Common myeloid progenitor, CD34-positive (primary cell): ENCODE data around the gene STAT6.

Experiments used
- CTCF ChIA-PET: fragments of 350-600 bp; sonication (Branson Sonifier 250); formaldehyde crosslinking; loops from one replicate; lab custom pipeline; 2021; ENCODE audit warnings: antibody characterized with exemption; lab: Charles Lee
- POLR2A ChIA-PET: fragments of 350-600 bp; sonication (Branson Sonifier 250); formaldehyde crosslinking; loops from one replicate; lab custom pipeline; 2021; ENCODE audit warnings: antibody characterized with exemption; lab: Charles Lee
- DNase-seq, 3 donors: peaks; one replicate each; pipeline versions ENCODE4 v3.0.0 to v3.0.0-alpha.2; 2013
- H3K27ac ChIP-seq, 2 experiments: 1 replicate in 1 of 2; 2 replicates in 1 of 2; pipeline ENCODE4 v1.7.0; 2013; ENCODE audit warnings: inconsistent platforms in 2 of 2, low read length in 2 of 2, mild to moderate bottlenecking in 2 of 2, low read depth in 1 of 2, moderate library complexity in 1 of 2; ENCODE audit not compliant: severe bottlenecking in 2 of 2, insufficient read depth in 1 of 2, poor library complexity in 1 of 2
- H3K27me3 ChIP-seq, 5 experiments: replicated peaks in 2 of 5; 1 replicate in 3 of 5; 2 replicates in 2 of 5; pipeline versions ENCODE4 v1.6.1 to v1.7.0; 2013; ENCODE audit warnings: low read length in 4 of 5, mild to moderate bottlenecking in 2 of 5, moderate library complexity in 2 of 5, inconsistent platforms in 1 of 5; ENCODE audit not compliant: insufficient read depth in 5 of 5, control insufficient read depth in 4 of 5
- H3K36me3 ChIP-seq, 4 experiments: 1 replicate in 2 of 4; 2 replicates in 2 of 4; pipeline versions ENCODE4 v1.6.1 to v1.7.0; 2013; ENCODE audit warnings: low read length in 3 of 4, control low read depth in 1 of 4, mild to moderate bottlenecking in 1 of 4; ENCODE audit not compliant: control insufficient read depth in 4 of 4, insufficient read depth in 4 of 4
- H3K4me1 ChIP-seq, 4 experiments: 1 replicate in 3 of 4; 2 replicates in 1 of 4; pipeline versions ENCODE4 v1.6.1 to v1.7.1; 2013; ENCODE audit warnings: low read length in 3 of 4, mild to moderate bottlenecking in 3 of 4, control low read depth in 1 of 4, inconsistent platforms in 1 of 4, moderate library complexity in 1 of 4; ENCODE audit not compliant: control insufficient read depth in 4 of 4, insufficient read depth in 4 of 4; ENCODE audit errors: control extremely low read depth in 1 of 4
- H3K4me3 ChIP-seq, 7 experiments: 1 replicate in 4 of 7; 2 replicates in 3 of 7; pipeline versions ENCODE4 v1.5.1 to v1.7.0; 2013; ENCODE audit warnings: mild to moderate bottlenecking in 7 of 7, low read length in 6 of 7, moderate library complexity in 6 of 7, inconsistent platforms in 2 of 7, low read depth in 2 of 7, control low read depth in 1 of 7; ENCODE audit not compliant: insufficient read depth in 4 of 7, control insufficient read depth in 1 of 7; ENCODE audit errors: extremely low read depth in 1 of 7
- H3K9me3 ChIP-seq, 5 experiments: 1 replicate in 4 of 5; 2 replicates in 1 of 5; pipeline versions ENCODE4 v1.6.1 to v1.7.1; 2013; ENCODE audit warnings: low read length in 4 of 5, mild to moderate bottlenecking in 2 of 5, inconsistent platforms in 1 of 5, low read depth in 1 of 5, moderate library complexity in 1 of 5; ENCODE audit not compliant: control insufficient read depth in 4 of 5, insufficient read depth in 2 of 5; ENCODE audit errors: control extremely low read depth in 1 of 5
- WGBS: methylation state at CpG from one replicate; pipeline ENCODE4 v1.1.5; 2013; ENCODE audit not compliant: insufficient coverage; 5-methylcytosine and 5-hydroxymethylcytosine counted together

STAT6 gene

DNA sequence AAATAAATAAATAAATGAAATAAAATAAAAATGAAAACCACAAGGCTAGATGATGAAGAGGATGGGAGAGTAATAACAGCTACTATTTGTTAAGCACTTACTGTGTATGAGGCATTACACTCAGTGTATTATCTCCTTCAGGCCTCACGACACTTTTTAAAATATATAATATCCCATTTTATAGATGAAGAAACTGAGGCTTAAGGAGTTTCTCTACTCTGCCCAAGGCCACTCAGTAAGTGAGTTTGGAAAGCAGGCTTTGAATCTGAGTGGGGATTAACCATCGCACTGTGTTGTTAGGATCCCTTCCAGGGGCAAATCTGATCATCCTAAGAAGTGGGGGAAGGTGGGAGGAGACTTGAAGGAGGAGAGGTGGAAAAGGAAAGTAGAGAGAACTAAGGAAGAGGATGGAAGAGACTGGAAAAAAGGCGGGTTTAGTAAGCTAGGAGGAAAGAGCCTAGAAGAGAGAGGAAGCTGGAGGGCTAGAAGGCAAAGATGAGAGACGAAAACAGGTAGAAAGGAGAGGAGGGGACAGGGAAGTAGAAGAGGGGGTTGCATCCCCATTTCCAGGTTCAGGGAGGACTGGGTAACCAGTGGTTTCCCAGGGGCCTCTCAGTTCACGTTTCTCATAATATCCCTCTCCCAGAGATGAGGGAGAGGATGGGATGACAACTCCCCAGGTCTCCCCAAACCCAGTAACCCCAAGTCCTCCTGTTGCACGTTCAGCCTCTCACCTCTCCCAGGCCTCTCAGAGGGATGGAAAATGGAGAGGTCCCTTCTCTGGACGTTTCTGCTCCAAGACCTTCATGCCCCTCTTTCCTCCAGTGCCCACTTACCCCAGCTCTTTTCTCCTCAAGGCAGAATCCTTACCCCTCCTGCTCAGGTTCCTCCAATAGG lies 1.7 kb downstream of the STAT6 start:
- Histone ChIP-seq H3K36me3 (peaks cover 13 to 43% (median 37%) of the 10 kb centered on the region in 4 experiments), H3K4me1 (peaks cover 6 to 37% (median 30%) of the 10 kb centered on the region in 4 experiments), H3K9me3 (no peaks in the 10 kb centered on the region), H3K27ac (peak overlapping the region in 1 of 2 experiments; percentile 95), H3K4me3 (peak overlapping the region in 6 of 7 experiments; percentile 84 to 98 (median 90)), H3K27me3 (no peaks in the 10 kb centered on the region)
- CTCF ChIA-PET, result interaction anchor here (8.0 to 27.7 kb wide), 3 partner anchors 13 to 39 kb away, joined by 60 to 835 read pairs (median 244); partner anchors contain the start of gene NEMP1
- no peak for DNase-seq
- 70% methylated on average over 4 of the region's 7 CpGs for WGBS
- POLR2A ChIA-PET, result interaction anchor here (3.5 kb wide), 1 partner anchor 21 kb away, joined by 42 read pairs; the partner anchor contains the start of gene NAB2

DNA sequence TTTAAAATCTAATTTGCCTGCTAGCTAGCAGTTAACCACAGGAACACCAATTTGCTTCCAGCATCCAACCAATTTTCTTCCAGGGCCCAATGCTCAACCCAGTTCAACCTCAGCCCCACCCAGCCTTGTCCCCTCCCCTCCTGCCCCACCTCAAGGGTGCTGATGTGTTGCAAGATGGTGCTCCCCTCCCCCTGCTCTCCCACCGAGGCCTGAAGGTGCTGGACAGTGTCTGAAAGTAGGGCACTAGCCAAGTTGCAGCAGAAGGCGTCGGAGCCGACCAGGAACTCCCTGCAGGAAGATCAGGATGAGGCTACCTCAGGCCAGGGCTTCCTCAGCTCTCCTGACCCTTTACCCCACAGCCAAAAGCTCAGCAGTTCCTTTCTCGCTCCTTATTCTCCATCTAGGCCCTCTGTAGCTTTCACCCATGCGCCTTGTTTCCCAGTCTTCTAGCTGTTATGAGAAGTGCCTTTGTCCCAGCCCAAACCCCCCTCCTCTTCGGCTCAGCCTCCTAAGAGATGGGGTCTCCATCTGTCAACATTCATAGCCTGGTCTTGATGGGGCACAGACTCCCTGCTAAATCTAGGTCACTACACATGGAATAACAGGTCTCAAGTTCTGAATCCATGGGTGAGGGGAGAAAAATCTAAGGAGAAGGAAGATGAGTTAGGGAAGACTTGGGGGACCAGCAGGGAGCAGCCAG lies 3.6 kb downstream of the STAT6 start:
- Histone ChIP-seq H3K4me1 (peaks cover 6 to 35% (median 29%) of the 10 kb centered on the region in 4 experiments), H3K36me3 (peaks cover 13 to 52% (median 46%) of the 10 kb centered on the region in 4 experiments), H3K4me3 (no peak overlapping the region), H3K9me3 (no peaks in the 10 kb centered on the region), H3K27me3 (no peaks in the 10 kb centered on the region), H3K27ac (no peak overlapping the region)
- POLR2A ChIA-PET, result no interaction called here
- CTCF ChIA-PET, result interaction anchor here (1.2 to 27.7 kb wide), 6 partner anchors 8 to 65 kb away, joined by 3 to 835 read pairs (median 33); partner anchors contain the start of gene NEMP1
- DNase-seq, result no peak
- 99% methylated on average over 4 of the region's 7 CpGs for WGBS

DNA sequence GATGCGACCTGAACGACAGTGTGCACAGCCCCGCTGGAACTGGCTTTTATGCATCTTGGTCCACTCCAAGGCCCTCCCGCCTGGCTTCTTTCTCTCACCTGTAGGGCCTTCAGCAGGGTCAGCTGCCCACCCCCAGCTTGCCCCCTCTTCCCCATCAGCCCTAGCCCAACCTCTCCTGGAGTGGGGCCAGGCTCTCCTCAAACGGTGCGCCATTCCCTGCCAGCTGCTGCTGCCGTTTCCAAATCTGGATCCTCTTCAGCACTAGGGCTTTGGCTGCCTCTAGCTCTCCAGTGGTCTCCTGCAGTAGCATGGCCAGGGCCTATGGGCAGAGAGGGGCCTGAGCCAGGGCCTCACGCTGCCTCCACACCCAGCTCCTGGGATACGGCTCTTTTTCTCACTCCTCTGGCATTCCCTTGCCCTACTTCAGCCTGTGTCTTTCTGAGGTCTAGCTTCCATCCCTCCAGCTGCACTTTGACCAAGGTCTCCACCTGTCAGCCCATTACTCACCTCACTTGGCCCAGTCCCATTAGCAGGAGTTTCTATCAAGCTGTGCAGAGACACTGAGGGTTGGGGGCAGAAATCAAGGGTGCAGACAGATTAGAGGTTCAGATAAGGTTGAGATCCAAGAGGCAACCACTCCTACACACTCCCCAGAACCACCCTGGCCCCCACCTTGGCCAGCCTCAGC lies 5.0 kb downstream of the STAT6 start:
- no peaks in the 10 kb centered on the region for H3K9me3 ChIP-seq

DNA sequence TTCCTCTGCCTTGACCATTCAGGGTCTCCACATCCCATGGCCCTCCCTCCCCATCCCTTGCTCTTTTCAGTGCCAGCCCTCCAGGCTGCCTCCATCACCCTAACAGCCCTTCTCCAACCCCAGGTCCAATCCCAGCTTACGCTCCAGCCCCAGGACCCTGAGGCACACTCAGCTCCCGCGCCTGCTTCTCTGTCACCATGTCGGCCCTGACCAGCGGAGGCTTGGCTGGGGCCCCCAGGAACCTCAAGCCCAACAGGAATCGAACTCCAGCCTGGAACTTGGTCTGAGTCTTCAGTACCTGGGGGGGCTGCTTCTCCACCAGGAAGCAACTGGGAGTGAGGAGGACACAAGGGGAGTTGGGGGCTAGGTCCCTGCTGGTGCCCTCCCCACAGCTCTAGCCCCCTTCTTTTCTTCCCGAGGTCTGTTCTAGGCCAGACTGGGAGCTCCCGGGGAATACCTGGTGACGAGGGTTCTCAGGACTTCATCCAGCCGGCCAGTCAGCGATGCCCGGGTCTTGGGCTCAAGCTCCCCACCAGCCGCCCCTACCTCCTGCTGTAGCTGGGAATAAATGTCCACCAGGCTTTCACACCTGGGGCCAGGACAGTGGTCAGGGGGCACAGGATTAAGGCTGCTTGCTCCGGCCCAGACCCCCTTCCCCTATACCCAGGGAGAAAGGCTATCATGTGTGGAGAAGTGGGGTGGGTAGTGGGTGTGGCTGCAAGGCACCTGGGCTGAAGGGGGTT lies 6.0 kb downstream of the STAT6 start:
- no peak overlapping the region for H3K4me3 ChIP-seq
- no peaks in the 10 kb centered on the region for H3K9me3 ChIP-seq
- DNase-seq, result no peak
- peaks cover 6 to 20% (median 18%) of the 10 kb centered on the region in 4 experiments for H3K4me1 ChIP-seq
- POLR2A ChIA-PET, result interaction anchor here (1.9 kb wide), 1 partner anchor 17 kb away, joined by 4 read pairs; no protein-coding TSS in a partner anchor
- CTCF ChIA-PET, result interaction anchor here (0.7 to 27.7 kb wide), 4 partner anchors 9 to 34 kb away, joined by 3 to 835 read pairs (median 152); partner anchors contain the start of gene NEMP1
- no peaks in the 10 kb centered on the region for H3K27me3 ChIP-seq
- WGBS, result over 99% methylated on average over 13 of the region's 14 CpGs
- H3K36me3 ChIP-seq, result peaks cover 13 to 63% (median 55%) of the 10 kb centered on the region in 4 experiments
- H3K27ac ChIP-seq, result no peak overlapping the region

More for the DNA sequence above, 5.0 kb downstream of the STAT6 start:
- Histone ChIP-seq H3K4me3 (no peak overlapping the region), H3K27me3 (no peaks in the 10 kb centered on the region), H3K4me1 (peaks cover 6 to 28% (median 23%) of the 10 kb centered on the region in 4 experiments), H3K27ac (no peak overlapping the region), H3K36me3 (peaks cover 13 to 61% (median 52%) of the 10 kb centered on the region in 4 experiments)
- POLR2A ChIA-PET, result no interaction called here
- CTCF ChIA-PET, result interaction anchor here (1.8 to 27.7 kb wide), 4 partner anchors 10 to 35 kb away, joined by 6 to 835 read pairs (median 152); partner anchors contain the start of gene NEMP1
- no peak for DNase-seq
- 95% methylated on average over 9 of the region's 9 CpGs for WGBS

DNA sequence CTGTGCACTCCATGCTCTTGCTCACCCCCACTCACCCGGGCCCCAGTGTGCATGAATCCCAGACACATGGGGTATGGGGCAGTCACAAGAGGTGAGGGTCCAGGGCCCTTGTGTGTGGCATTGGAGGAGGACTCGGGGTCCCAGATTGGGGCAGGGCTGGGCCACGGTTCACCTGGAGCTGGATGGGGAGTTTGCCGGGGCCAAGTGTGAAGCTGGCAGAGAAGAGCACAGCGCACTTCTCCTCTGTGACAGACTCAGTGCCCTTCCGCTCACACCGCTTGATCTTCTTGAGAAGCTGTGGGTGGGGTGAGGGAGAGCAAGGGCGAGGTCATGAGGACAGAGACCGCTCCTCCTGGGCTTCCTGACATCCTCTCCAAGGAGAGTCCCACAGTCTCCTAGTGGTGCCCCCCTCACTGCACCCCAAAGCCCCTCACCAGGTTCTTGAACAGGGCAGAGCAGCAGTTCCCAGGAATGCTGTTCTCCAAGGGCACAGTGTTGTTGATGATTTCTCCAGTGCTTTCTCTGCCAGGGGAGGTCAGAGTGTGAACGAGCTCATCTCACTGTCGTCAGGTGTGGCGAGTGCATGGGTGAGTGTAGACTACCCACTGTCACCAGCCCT lies 6.8 kb downstream of the STAT6 start:
- POLR2A ChIA-PET, result interaction anchor here (1.9 kb wide), 1 partner anchor 17 kb away, joined by 4 read pairs; no protein-coding TSS in a partner anchor
- H3K27ac ChIP-seq, result no peak overlapping the region

More for the DNA sequence above, 6.8 kb downstream of the STAT6 start:
- no peaks in the 10 kb centered on the region for H3K9me3 ChIP-seq
- no peak overlapping the region for H3K4me3 ChIP-seq
- CTCF ChIA-PET, result interaction anchor here (0.7 to 27.7 kb wide), 4 partner anchors 8 to 70 kb away, joined by 3 to 835 read pairs (median 124); partner anchors contain the start of gene NEMP1
- DNase-seq, result no peak
- 100% methylated on average over 8 of the region's 12 CpGs for WGBS
- H3K36me3 ChIP-seq, result peaks cover 14 to 71% (median 62%) of the 10 kb centered on the region in 4 experiments
- H3K27me3 ChIP-seq, result no peaks in the 10 kb centered on the region
- peaks cover 0 to 12% (median 10%) of the 10 kb centered on the region in 4 experiments for H3K4me1 ChIP-seq
